ENCODE data around the gene TTLL1. TPM values are rescaled to one million over a fixed set of nuclear protein-coding genes. Genes with fewer than 3 reads are reported as not detected.

The TTLL1 gene
- total and polyA plus RNA-seq, 9 of the 15 experiments (the other 6 are each of a cell fraction or from before 2014, with no cell fraction given): 0.06 to 0.85 (median 0.17) TPM

DNA sequence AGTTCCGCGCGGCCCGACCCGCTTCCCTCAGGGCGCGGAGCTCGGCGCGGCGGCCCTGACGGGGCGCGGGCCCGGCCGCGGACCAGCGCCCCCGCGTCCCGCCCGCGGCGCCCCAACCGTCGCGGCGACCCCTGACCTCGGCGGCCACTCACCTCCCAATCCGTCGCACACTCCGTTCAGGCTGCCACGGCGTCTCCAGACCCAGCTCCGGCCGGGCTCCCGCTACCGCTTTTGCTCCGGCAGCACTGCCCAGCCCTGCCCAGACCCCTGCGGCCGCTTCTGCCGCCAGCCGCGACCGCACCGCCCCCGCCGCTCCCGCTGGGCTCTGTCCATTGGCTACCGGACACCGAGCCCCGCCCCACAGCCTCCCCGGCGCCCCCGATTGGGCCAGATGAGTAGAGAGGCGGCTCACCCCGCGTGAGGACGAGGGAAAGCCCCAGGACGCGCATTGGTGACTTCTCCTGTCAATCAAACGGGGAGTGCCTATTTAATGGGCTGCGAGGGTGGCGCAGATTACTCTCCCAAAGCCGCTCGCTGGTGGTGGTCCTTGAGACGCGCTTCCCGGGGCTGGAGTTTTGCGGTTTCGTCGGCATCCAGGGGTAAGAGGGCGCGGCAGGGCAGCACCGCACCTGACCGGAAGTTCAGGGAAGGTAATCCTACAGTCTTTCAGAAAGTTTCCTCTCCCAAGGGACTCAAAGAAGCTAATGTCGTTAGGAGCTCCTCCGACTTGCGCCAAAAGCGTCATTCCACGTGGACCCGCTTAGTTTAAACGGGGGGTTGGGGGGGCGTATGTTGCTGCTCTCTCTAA, 74.1 kb downstream of the TTLL1 start, which contains the start of gene PACSIN2 (continued):
- TF ChIP-seq, protein P1, sequence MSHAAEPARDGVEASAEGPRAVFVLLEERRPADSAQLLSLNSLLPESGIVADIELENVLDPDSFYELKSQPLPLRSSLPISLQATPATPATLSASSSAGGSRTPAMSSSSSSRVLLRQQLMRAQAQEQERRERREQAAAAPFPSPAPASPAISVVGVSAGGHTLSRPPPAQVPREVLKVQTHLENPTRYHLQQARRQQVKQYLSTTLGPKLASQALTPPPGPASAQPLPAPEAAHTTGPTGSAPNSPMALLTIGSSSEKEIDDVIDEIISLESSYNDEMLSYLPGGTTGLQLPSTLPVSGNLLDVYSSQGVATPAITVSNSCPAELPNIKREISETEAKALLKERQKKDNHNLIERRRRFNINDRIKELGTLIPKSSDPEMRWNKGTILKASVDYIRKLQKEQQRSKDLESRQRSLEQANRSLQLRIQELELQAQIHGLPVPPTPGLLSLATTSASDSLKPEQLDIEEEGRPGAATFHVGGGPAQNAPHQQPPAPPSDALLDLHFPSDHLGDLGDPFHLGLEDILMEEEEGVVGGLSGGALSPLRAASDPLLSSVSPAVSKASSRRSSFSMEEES (CRISPR knock-in tag; IDR thresholded peaks at IDR 0.05): no peak
- TF ChIP-seq, protein P2, sequence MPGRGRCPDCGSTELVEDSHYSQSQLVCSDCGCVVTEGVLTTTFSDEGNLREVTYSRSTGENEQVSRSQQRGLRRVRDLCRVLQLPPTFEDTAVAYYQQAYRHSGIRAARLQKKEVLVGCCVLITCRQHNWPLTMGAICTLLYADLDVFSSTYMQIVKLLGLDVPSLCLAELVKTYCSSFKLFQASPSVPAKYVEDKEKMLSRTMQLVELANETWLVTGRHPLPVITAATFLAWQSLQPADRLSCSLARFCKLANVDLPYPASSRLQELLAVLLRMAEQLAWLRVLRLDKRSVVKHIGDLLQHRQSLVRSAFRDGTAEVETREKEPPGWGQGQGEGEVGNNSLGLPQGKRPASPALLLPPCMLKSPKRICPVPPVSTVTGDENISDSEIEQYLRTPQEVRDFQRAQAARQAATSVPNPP (IDR thresholded peaks at IDR 0.05; ENCODE audit: borderline replicate concordance, insufficient read depth, insufficient read length): no peak
- TF ChIP-seq SIN3B (IDR thresholded peaks at IDR 0.05; ENCODE audit: low read depth) (0 out of 2 replicates have a peak, but pooled peaks have one; percentile 45), RAD51 (IDR thresholded peaks at IDR 0.05; ENCODE audit: borderline replicate concordance, low read depth) (no peak), HMG20A (CRISPR knock-in tag; conservative IDR thresholded peaks at IDR 0.05) (no peak), NCOR1 (IDR thresholded peaks at IDR 0.05) (no peak), PHF21A (IDR thresholded peaks at IDR 0.05; ENCODE audit: borderline replicate concordance, low read depth) (no peak)
- TF ChIP-seq, protein P3, sequence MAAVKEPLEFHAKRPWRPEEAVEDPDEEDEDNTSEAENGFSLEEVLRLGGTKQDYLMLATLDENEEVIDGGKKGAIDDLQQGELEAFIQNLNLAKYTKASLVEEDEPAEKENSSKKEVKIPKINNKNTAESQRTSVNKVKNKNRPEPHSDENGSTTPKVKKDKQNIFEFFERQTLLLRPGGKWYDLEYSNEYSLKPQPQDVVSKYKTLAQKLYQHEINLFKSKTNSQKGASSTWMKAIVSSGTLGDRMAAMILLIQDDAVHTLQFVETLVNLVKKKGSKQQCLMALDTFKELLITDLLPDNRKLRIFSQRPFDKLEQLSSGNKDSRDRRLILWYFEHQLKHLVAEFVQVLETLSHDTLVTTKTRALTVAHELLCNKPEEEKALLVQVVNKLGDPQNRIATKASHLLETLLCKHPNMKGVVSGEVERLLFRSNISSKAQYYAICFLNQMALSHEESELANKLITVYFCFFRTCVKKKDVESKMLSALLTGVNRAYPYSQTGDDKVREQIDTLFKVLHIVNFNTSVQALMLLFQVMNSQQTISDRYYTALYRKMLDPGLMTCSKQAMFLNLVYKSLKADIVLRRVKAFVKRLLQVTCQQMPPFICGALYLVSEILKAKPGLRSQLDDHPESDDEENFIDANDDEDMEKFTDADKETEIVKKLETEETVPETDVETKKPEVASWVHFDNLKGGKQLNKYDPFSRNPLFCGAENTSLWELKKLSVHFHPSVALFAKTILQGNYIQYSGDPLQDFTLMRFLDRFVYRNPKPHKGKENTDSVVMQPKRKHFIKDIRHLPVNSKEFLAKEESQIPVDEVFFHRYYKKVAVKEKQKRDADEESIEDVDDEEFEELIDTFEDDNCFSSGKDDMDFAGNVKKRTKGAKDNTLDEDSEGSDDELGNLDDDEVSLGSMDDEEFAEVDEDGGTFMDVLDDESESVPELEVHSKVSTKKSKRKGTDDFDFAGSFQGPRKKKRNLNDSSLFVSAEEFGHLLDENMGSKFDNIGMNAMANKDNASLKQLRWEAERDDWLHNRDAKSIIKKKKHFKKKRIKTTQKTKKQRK (IDR thresholded peaks at IDR 0.05; ENCODE audit: borderline replicate concordance, low read depth, low read length): peak; percentile 80; the same call in 1 of the 2 replicates
- TF ChIP-seq, protein P4, sequence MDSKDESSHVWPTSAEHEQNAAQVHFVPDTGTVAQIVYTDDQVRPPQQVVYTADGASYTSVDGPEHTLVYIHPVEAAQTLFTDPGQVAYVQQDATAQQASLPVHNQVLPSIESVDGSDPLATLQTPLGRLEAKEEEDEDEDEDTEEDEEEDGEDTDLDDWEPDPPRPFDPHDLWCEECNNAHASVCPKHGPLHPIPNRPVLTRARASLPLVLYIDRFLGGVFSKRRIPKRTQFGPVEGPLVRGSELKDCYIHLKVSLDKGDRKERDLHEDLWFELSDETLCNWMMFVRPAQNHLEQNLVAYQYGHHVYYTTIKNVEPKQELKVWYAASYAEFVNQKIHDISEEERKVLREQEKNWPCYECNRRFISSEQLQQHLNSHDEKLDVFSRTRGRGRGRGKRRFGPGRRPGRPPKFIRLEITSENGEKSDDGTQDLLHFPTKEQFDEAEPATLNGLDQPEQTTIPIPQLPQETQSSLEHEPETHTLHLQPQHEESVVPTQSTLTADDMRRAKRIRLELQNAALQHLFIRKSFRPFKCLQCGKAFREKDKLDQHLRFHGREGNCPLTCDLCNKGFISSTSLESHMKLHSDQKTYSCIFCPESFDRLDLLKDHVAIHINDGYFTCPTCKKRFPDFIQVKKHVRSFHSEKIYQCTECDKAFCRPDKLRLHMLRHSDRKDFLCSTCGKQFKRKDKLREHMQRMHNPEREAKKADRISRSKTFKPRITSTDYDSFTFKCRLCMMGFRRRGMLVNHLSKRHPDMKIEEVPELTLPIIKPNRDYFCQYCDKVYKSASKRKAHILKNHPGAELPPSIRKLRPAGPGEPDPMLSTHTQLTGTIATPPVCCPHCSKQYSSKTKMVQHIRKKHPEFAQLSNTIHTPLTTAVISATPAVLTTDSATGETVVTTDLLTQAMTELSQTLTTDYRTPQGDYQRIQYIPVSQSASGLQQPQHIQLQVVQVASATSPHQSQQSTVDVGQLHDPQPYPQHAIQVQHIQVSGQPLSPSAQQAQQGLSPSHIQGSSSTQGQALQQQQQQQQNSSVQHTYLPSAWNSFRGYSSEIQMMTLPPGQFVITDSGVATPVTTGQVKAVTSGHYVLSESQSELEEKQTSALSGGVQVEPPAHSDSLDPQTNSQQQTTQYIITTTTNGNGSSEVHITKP (IDR thresholded peaks at IDR 0.05; ENCODE audit: partially characterized antibody): peak; percentile 86
- TF ChIP-seq, protein P5, sequence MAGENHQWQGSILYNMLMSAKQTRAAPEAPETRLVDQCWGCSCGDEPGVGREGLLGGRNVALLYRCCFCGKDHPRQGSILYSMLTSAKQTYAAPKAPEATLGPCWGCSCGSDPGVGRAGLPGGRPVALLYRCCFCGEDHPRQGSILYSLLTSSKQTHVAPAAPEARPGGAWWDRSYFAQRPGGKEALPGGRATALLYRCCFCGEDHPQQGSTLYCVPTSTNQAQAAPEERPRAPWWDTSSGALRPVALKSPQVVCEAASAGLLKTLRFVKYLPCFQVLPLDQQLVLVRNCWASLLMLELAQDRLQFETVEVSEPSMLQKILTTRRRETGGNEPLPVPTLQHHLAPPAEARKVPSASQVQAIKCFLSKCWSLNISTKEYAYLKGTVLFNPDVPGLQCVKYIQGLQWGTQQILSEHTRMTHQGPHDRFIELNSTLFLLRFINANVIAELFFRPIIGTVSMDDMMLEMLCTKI (IDR thresholded peaks at IDR 0.05; ENCODE audit: partially characterized antibody): no peak
- TF ChIP-seq, protein P6, sequence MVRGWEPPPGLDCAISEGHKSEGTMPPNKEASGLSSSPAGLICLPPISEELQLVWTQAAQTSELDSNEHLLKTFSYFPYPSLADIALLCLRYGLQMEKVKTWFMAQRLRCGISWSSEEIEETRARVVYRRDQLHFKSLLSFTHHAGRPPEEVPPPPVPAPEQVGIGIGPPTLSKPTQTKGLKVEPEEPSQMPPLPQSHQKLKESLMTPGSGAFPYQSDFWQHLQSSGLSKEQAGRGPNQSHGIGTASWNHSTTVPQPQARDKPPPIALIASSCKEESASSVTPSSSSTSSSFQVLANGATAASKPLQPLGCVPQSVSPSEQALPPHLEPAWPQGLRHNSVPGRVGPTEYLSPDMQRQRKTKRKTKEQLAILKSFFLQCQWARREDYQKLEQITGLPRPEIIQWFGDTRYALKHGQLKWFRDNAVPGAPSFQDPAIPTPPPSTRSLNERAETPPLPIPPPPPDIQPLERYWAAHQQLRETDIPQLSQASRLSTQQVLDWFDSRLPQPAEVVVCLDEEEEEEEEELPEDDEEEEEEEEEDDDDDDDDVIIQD (CRISPR knock-in tag; IDR thresholded peaks at IDR 0.05): no peak

Measured in K562 (cell line).